Hepatocyte (in vitro differentiated cells): ENCODE results near the gene NAV1. TPM values are rescaled to one million over a fixed set of nuclear protein-coding genes. Genes with fewer than 3 reads are reported as not detected.
"Not testable (repeated sequence)": the region's sequence is repeated elsewhere in the genome, so short reads cannot be mapped to it uniquely, and the experiment has no call there.

Experiments
- DNase-seq: peaks from one replicate; pipeline ENCODE4 v3.0.0-alpha.2; 2016; ENCODE audit warnings: low spot score
- H2AFZ ChIP-seq: fragments of 200-600 bp; sonication (generic); 2 replicates; pipeline ENCODE4 v1.6.0; 2016; ENCODE audit warnings: antibody characterized with exemption, mild to moderate bottlenecking
- H3K27ac ChIP-seq: fragments of 200-600 bp; sonication (generic); 2 replicates; pipeline ENCODE4 v1.5.1; 2016; ENCODE audit warnings: mild to moderate bottlenecking
- H3K27me3 ChIP-seq: fragments of 200-600 bp; sonication (generic); 2 replicates; pipeline ENCODE4 v1.6.1; 2016
- H3K36me3 ChIP-seq: fragments of 200-600 bp; sonication (generic); replicated peaks from 2 replicates; pipeline ENCODE4 v1.5.1; 2016; ENCODE audit warnings: low read depth; ENCODE audit not compliant: insufficient read depth
- H3K4me1 ChIP-seq: fragments of 200-600 bp; sonication (generic); 2 replicates; pipeline ENCODE4 v1.5.1; 2016; ENCODE audit warnings: mild to moderate bottlenecking, moderate library complexity; ENCODE audit not compliant: insufficient read depth
- H3K4me2 ChIP-seq: fragments of 200-600 bp; sonication (generic); 2 replicates; pipeline ENCODE4 v1.6.0; 2016
- H3K4me3 ChIP-seq: fragments of 200-600 bp; sonication (generic); 2 replicates; pipeline ENCODE4 v1.5.1; 2016; ENCODE audit warnings: mild to moderate bottlenecking
- H3K79me2 ChIP-seq: fragments of 200-600 bp; sonication (generic); 2 replicates; pipeline ENCODE4 v1.6.0; 2017; ENCODE audit warnings: mild to moderate bottlenecking
- H3K9me2 ChIP-seq: fragments of 200-600 bp; sonication (generic); replicated peaks from 2 replicates; pipeline ENCODE4 v1.6.0; 2017; ENCODE audit warnings: mild to moderate bottlenecking; ENCODE audit not compliant: insufficient read depth
- H3K9me3 ChIP-seq: fragments of 200-600 bp; sonication (generic); 2 replicates; pipeline ENCODE4 v1.5.1; 2016; ENCODE audit warnings: low read depth, mild to moderate bottlenecking
- H4K20me1 ChIP-seq: fragments of 200-600 bp; sonication (generic); 2 replicates; pipeline ENCODE4 v1.6.0; 2016; ENCODE audit warnings: mild to moderate bottlenecking; ENCODE audit not compliant: insufficient read depth, poor library complexity, severe bottlenecking
- EZH2 ChIP-seq: fragments of 200-600 bp; sonication (generic); IDR thresholded peaks from 2 replicates; pipeline ENCODE4 v1.6.1; 2016; ENCODE audit warnings: antibody characterized with exemption, mild to moderate bottlenecking, borderline replicate concordance
- EZH2phosphoT487 ChIP-seq: fragments of 200-600 bp; sonication (generic); IDR thresholded peaks from one replicate; pipeline ENCODE4 v1.6.1; 2018; ENCODE audit warnings: antibody characterized with exemption, mild to moderate bottlenecking, low read depth, moderate library complexity; ENCODE audit not compliant: unreplicated experiment, severe bottlenecking
- WGBS: methylation state at CpG from one replicate; pipeline ENCODE4 v1.1.6; 2016; ENCODE audit warnings: low lambda C conversion rate; ENCODE audit errors: missing lambda C conversion rate; 5-methylcytosine and 5-hydroxymethylcytosine counted together
- polyA plus RNA-seq: library from polyadenylated mRNA; unstranded; fragments of >200 nt; fragmentation: Nextera tagmentation; extraction: Ambion mirVana; gene quantifications from 2 replicates; pipeline ENCODE4 v1.2.1, GENCODE V29; 2016
- total RNA-seq: library from RNA; depleted of rRNA; stranded (reverse); fragments of >200 nt; gene quantifications from 2 replicates; pipeline ENCODE4 v1.2.3, GENCODE V29; 2014
- TF ChIP-seq, protein P1 (sequence below): fragments of 200-600 bp; sonication (generic); IDR thresholded peaks from 2 replicates; pipeline ENCODE4 v1.5.1; 2016; ENCODE audit warnings: antibody characterized with exemption, mild to moderate bottlenecking; ENCODE audit not compliant: poor library complexity

NAV1 gene
- total and polyA plus RNA-seq, 2 experiments from 2014 or later, result 15.2 to 18.3 TPM

DNA sequence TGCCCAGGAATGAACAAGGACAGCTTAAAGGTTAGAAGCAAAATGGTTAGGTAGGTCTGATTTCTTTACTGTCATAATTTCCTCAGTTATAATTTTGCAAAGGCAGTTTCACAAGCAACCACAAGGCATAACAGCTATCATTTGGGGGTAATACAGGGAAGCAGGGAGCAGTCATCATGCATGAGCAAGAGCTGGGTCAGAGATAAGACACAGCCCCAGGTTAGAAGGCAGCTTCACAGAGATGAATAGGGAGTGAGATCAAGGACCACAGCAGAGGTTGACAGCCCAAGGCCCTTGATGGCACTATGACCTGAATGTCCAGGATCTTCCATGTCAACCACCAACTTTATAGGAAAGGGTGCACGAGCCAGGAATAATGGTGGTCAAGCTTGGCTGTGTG lies 23.0 kb upstream of the NAV1 start:
- H3K27me3 ChIP-seq, result no peaks in the 10 kb centered on the region
- H3K4me1 ChIP-seq, result peaks cover 23% of the 10 kb centered on the region
- peak overlapping the region; percentile 67 for H3K4me2 ChIP-seq
- no peaks in the 10 kb centered on the region for H3K79me2 ChIP-seq
- peak overlapping the region; percentile 43 for H3K27ac ChIP-seq
- H3K9me3 ChIP-seq, result no peaks in the 10 kb centered on the region
- DNase-seq, result no peak
- H3K9me2 ChIP-seq, result no peaks in the 10 kb centered on the region
- no peak overlapping the region for H3K4me3 ChIP-seq
- TF ChIP-seq EZH2 (no peak), EZH2phosphoT487 (no peak)
- TF ChIP-seq, protein P1, sequence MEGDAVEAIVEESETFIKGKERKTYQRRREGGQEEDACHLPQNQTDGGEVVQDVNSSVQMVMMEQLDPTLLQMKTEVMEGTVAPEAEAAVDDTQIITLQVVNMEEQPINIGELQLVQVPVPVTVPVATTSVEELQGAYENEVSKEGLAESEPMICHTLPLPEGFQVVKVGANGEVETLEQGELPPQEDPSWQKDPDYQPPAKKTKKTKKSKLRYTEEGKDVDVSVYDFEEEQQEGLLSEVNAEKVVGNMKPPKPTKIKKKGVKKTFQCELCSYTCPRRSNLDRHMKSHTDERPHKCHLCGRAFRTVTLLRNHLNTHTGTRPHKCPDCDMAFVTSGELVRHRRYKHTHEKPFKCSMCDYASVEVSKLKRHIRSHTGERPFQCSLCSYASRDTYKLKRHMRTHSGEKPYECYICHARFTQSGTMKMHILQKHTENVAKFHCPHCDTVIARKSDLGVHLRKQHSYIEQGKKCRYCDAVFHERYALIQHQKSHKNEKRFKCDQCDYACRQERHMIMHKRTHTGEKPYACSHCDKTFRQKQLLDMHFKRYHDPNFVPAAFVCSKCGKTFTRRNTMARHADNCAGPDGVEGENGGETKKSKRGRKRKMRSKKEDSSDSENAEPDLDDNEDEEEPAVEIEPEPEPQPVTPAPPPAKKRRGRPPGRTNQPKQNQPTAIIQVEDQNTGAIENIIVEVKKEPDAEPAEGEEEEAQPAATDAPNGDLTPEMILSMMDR, result no peak
- WGBS, result 80% methylated on average over 1 of the region's 1 CpG
- H3K36me3 ChIP-seq, result no peaks in the 10 kb centered on the region
- no peaks in the 10 kb centered on the region for H4K20me1 ChIP-seq
- H2AFZ ChIP-seq, result no peak overlapping the region

DNA sequence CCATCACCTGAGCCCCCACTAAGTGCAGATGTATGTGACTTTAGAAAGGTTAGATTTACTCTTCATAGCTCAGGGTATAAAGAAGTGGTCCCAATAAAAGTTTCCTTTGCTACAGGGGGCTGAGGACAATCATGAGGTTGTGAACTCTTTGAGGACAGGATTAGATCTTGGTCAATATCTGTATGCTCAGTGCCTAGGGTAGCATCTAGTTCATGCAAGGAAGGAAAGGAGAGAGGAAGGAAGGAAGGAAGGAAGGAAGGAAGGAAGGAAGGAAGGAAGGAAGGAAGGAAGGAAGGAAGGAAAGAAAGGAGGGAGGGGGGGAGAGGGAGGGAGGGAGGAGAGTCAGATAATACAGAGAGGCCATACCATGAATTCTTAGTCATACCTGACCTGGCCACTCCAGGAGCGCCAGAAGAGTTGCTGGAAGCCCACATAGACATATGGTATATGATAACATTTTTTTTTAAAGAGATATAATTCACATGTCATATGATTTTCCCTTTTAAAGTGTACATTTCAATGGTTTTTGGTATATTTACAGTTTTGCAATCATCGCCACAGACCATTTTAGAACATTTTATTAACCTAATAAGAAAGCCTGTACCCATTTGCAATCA lies 22.3 kb upstream of the NAV1 start:
- peak overlapping the region; percentile 55 for H3K27ac ChIP-seq
- 94% methylated on average over 2 of the region's 2 CpGs for WGBS

DNA sequence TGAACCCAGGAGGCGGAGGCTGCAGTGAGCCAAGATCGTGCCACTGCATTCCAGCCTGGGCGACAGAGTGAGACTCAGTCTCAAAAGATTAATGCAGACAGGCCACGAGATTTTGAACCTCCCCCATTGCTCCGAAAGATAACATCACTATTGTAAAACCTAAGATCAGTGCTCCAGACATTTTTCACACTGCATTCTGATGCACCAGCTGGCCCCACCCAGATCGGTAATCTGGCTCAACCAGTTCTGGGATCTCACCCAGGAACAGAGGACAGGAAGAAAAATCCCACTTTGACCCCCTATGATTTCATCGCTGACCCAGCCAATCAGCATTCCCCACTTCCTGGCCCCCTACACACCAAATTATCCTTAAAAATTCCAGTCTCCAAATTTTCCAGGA lies 21.3 kb upstream of the NAV1 start:
- 56% methylated on average over 7 of the region's 7 CpGs for WGBS
- Histone ChIP-seq H4K20me1 (no peaks in the 10 kb centered on the region), H3K4me2 (no peak overlapping the region), H3K27me3 (no peaks in the 10 kb centered on the region), H3K79me2 (no peaks in the 10 kb centered on the region), H3K9me2 (no peaks in the 10 kb centered on the region), H2AFZ (no peak overlapping the region), H3K36me3 (no peaks in the 10 kb centered on the region), H3K27ac (peak overlapping the region; percentile 63), H3K9me3 (no peaks in the 10 kb centered on the region), H3K4me3 (no peak overlapping the region), H3K4me1 (peaks cover 18% of the 10 kb centered on the region)
- no peak for DNase-seq
- TF ChIP-seq, protein P1, result no peak
- TF ChIP-seq EZH2 (no peak), EZH2phosphoT487 (no peak)

More for the DNA sequence above, 22.3 kb upstream of the NAV1 start:
- TF ChIP-seq EZH2 (no peak), EZH2phosphoT487 (no peak)
- TF ChIP-seq, protein P1, result no peak
- no peaks in the 10 kb centered on the region for H4K20me1 ChIP-seq
- no peaks in the 10 kb centered on the region for H3K27me3 ChIP-seq
- H3K36me3 ChIP-seq, result no peaks in the 10 kb centered on the region
- H3K4me1 ChIP-seq, result peaks cover 23% of the 10 kb centered on the region
- no peaks in the 10 kb centered on the region for H3K9me2 ChIP-seq
- no peaks in the 10 kb centered on the region for H3K79me2 ChIP-seq
- H3K4me2 ChIP-seq, result no peak overlapping the region
- no peak overlapping the region for H3K4me3 ChIP-seq
- H2AFZ ChIP-seq, result no peak overlapping the region
- no peaks in the 10 kb centered on the region for H3K9me3 ChIP-seq
- DNase-seq, result no peak

DNA sequence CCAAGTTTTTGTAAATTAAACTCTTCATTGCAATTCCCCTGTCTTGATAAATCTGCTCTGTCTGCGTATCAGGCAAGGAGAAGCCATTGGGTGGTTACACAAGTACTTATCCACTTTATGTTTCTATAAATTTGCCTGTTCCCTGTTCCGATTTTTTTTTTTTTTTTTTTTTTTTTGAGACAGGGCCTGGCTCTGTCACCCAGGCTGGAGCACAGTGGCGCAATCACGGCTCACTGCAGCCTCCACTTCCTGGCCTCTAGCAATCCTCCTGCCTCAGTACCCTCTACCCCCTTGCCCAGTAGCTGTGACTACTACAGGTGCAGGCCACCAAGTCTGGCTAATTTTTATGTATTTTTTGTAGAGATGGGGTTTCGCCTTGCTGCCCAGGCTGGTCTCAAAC lies 20.9 kb upstream of the NAV1 start:
- Histone ChIP-seq H3K4me3 (no peak overlapping the region), H3K36me3 (no peaks in the 10 kb centered on the region), H3K27me3 (no peaks in the 10 kb centered on the region), H3K27ac (peak overlapping the region; percentile 63), H3K4me2 (no peak overlapping the region), H3K4me1 (peaks cover 18% of the 10 kb centered on the region), H4K20me1 (no peaks in the 10 kb centered on the region), H2AFZ (no peak overlapping the region), H3K79me2 (no peaks in the 10 kb centered on the region), H3K9me3 (no peaks in the 10 kb centered on the region), H3K9me2 (no peaks in the 10 kb centered on the region)
- WGBS, result 98% methylated on average over 5 of the region's 5 CpGs
- no peak for DNase-seq
- no peak for TF ChIP-seq EZH2
- no peak for TF ChIP-seq EZH2phosphoT487
- TF ChIP-seq, protein P1, result no peak

DNA sequence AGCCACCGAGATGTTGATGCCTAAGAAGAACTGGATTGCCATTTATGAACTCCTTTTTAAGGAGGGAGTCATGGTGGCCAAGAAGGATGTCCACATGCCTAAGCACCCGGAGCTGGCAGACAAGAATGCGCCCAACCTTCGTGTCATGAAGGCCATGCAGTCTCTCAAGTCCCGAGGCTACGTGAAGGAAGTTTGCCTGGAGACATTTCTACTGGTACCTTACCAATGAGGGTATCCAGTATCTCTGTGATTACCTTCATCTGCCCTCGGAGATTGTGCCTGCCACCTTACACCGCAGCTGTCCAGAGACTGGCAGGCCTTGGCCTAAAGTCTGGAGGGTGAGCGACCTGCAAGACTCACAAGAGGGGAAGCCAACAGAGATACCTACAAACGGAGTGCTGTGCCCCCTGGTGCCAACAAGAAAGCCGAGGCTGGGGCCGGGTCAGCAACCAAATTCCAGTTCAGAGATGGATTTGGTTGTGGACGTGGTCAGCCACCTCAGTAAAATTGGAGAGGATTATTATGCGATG lies 18.8 kb upstream of the NAV1 start:
- not testable (repeated sequence) for H3K36me3 ChIP-seq, H3K27ac ChIP-seq, H4K20me1 ChIP-seq, H3K9me3 ChIP-seq, H3K4me2 ChIP-seq, H3K27me3 ChIP-seq, H2AFZ ChIP-seq, H3K9me2 ChIP-seq, DNase-seq, H3K4me3 ChIP-seq, H3K79me2 ChIP-seq
- WGBS, result 89% methylated on average over 14 of the region's 14 CpGs
- H3K4me1 ChIP-seq, result peaks cover 14% of the 10 kb centered on the region
